ENCODE data around the gene TGFB1I1. TPM values are rescaled to one million over a fixed set of nuclear protein-coding genes. Genes with fewer than 3 reads are reported as not detected.

Gene TGFB1I1
- total RNA-seq, 1 donor, result 1.4 TPM

DNA sequence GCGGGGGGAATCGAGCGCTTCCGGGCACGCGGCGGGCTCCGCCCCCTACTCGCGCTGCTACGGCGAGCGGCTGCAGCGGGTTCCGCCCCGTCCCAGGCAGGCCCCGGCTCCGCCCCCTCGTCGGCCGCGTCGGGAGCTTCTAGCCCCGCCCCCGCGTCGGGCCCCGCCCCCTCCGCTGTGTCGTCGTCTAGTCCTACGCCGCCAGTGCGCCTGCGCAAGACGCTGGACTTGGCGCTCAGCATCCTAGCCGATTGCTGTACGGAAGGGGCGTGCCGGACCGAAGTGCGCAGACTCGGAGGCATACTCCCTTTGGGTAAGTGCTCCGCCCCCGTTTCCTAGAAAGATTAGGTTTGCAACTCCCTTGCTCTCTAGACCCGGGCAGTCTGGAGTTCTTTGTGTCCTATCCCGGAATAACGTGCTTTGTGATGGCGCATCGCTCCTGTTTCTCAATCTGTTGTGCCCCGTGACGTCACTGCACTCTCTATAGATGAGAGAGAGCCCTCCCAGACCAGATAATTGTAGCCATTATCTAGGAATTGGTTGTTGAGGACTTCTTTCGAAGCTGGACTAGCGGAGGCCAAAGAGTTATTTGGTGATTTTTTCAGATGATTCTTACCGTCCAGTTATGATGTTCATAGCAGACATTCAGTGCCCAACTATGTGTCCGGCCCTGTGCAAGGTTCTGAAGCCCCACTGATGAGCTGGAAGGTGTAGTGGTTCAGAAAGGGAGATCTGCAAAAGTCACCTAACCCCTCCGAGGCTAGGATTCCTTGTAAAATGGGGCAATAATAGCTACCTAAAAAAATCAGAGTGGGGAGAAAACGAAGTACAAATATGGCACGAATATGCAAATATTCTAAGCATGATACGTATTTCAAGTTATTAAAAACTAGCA is 12.0 kb upstream of the TGFB1I1 start:
- Histone ChIP-seq H3K4me3 (ENCODE audit: low read length) (peak overlapping the region; percentile 89), H3K9me3 (ENCODE audit: low read depth, low read length) (no peaks in the 10 kb centered on the region), H3K27me3 (ENCODE audit: insufficient read depth, low read length) (no peaks in the 10 kb centered on the region), H3K4me1 (ENCODE audit: insufficient read depth, low read length) (peaks cover 48% of the 10 kb centered on the region)

GRCh38 chr16:31460582-31461002 is 11.4 kb upstream of the TGFB1I1 start:
- no peaks in the 10 kb centered on the region for H3K9me3 ChIP-seq (ENCODE audit: low read depth, low read length)
- no peak overlapping the region for H3K4me3 ChIP-seq (ENCODE audit: low read length)

GRCh38 chr16:31461201-31461920 is 10.6 kb upstream of the TGFB1I1 start:
- H3K4me3 ChIP-seq (ENCODE audit: low read length), result no peak overlapping the region

More at GRCh38 chr16:31460582-31461002, 11.4 kb upstream of the TGFB1I1 start:
- Histone ChIP-seq H3K4me1 (ENCODE audit: insufficient read depth, low read length) (peaks cover 41% of the 10 kb centered on the region), H3K27me3 (ENCODE audit: insufficient read depth, low read length) (no peaks in the 10 kb centered on the region)

DNA sequence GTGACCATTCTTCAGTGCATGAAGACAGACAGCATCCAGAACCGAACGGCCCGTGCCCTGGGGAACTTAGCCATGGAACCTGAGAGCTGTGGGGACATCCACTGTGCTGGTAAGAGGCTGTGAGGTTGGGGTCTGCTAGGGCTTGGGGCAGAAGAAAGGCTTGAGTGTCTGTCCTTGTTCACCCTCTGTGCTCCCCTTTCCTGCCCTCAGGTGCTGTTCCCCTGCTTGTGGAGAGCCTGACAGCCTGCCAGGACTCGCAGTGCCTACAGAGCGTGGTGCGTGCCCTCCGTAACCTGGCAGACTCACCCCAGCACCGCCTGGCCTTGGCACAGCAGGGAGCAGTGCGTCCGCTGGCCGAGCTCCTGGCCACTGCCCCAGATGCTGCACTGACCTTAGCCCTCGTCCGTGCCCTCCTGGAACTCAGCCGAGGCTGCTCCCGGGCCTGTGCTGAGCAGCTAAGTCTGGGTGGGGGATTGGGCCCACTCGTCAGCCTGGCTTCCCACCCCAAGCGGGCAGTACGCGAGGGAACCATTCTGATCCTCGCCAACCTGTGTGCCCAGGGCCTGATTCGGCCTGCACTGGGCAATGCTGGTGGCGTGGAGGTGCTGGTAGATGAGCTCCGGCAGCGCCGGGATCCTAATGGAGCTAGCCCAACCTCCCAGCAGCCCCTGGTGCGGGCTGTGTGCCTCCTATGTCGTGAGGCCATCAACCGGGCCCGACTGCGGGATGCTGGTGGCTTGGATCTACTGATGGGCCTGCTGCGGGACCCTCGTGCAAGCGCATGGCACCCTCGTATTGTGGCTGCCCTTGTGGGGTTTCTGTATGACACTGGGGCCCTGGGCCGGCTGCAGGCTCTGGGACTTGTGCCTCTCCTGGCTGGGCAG is 9.8 kb upstream of the TGFB1I1 start:
- Histone ChIP-seq H3K4me1 (ENCODE audit: insufficient read depth, low read length) (peaks cover 28% of the 10 kb centered on the region), H3K4me3 (ENCODE audit: low read length) (no peak overlapping the region)

More at GRCh38 chr16:31461201-31461920, 10.6 kb upstream of the TGFB1I1 start:
- H3K27me3 ChIP-seq (ENCODE audit: insufficient read depth, low read length), result no peaks in the 10 kb centered on the region
- H3K9me3 ChIP-seq (ENCODE audit: low read depth, low read length), result no peaks in the 10 kb centered on the region
- H3K4me1 ChIP-seq (ENCODE audit: insufficient read depth, low read length), result peaks cover 34% of the 10 kb centered on the region

DNA sequence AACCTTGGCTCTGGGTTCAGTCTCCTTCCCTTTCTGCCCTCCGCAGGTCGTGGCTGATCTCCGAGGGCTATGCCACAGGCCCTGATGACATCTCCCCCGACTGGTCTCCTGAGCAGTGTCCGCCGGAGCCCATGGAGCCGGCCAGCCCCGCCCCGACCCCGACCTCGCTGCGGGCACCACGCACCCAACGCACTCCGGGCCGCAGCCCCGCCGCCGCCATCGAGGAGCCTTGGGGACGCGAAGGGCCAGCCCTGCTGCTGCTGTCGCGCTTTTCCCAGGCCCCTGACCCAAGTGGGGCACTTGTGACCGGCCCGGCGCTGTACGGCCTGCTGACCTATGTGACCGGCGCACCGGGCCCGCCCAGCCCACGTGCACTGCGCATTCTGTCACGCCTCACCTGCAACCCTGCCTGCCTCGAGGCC is 7.6 kb upstream of the TGFB1I1 start:
- H3K4me1 ChIP-seq (ENCODE audit: insufficient read depth, low read length), result peaks cover 17% of the 10 kb centered on the region
- H3K4me3 ChIP-seq (ENCODE audit: low read length), result no peak overlapping the region
- no peaks in the 10 kb centered on the region for H3K9me3 ChIP-seq (ENCODE audit: low read depth, low read length)
- no peaks in the 10 kb centered on the region for H3K27me3 ChIP-seq (ENCODE audit: insufficient read depth, low read length)

More for the DNA sequence above, 9.8 kb upstream of the TGFB1I1 start:
- no peaks in the 10 kb centered on the region for H3K27me3 ChIP-seq (ENCODE audit: insufficient read depth, low read length)
- no peaks in the 10 kb centered on the region for H3K9me3 ChIP-seq (ENCODE audit: low read depth, low read length)

DNA sequence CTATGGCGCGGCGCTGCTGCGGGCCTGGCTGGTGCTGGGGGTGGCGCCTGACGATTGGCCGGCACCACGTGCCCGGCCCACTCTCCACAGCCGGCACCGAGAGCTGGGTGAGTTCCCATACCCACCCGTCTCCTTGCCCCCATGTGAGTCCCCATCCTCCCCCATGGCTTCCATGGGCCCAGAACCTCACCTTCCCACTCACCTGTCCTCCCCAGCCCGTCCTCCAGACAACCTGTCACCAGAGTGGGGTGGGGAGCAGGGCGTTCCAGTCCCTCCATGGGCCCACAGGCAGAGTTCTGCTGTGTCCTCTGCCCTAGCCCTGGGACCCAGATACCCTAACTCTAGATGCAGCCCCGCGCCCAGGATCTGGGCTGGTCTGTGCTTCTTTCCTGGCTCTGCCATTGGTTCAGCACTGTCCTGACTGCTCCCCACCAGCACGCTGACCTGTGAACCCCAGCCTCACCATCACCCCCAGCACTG is 7.1 kb upstream of the TGFB1I1 start:
- Histone ChIP-seq H3K27me3 (ENCODE audit: insufficient read depth, low read length) (no peaks in the 10 kb centered on the region), H3K9me3 (ENCODE audit: low read depth, low read length) (no peaks in the 10 kb centered on the region), H3K4me1 (ENCODE audit: insufficient read depth, low read length) (peaks cover 16% of the 10 kb centered on the region), H3K4me3 (ENCODE audit: low read length) (no peak overlapping the region)

DNA sequence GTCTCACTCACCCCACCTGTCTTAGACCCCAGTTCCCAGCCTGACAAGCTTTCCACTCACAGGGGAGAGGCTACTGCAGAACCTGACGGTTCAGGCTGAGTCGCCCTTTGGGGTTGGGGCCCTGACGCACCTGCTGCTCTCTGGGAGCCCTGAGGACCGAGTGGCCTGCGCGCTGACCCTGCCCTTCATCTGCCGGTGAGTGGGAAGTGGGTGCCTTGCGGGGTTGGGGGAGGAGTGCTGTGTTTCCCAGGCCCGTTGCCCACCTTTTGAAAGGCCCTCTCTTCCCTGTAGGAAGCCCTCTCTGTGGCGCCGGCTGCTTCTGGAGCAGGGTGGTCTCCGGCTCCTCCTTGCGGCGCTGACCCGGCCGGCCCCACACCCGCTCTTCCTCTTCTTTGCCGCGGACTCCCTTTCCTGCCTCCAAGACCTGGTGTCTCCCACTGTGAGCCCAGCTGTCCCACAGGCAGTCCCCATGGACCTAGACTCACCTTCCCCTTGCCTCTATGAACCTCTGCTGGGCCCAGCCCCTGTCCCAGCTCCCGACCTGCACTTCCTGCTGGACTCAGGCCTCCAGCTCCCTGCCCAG is 6.1 kb upstream of the TGFB1I1 start:
- H3K27me3 ChIP-seq (ENCODE audit: insufficient read depth, low read length), result no peaks in the 10 kb centered on the region
- H3K4me1 ChIP-seq (ENCODE audit: insufficient read depth, low read length), result peaks cover 7% of the 10 kb centered on the region
- H3K4me3 ChIP-seq (ENCODE audit: low read length), result no peak overlapping the region
- H3K9me3 ChIP-seq (ENCODE audit: low read depth, low read length), result no peaks in the 10 kb centered on the region

GRCh38 chr16:31466381-31466841 is 5.5 kb upstream of the TGFB1I1 start:
- H3K4me1 ChIP-seq (ENCODE audit: insufficient read depth, low read length), result peaks cover 8% of the 10 kb centered on the region

DNA sequence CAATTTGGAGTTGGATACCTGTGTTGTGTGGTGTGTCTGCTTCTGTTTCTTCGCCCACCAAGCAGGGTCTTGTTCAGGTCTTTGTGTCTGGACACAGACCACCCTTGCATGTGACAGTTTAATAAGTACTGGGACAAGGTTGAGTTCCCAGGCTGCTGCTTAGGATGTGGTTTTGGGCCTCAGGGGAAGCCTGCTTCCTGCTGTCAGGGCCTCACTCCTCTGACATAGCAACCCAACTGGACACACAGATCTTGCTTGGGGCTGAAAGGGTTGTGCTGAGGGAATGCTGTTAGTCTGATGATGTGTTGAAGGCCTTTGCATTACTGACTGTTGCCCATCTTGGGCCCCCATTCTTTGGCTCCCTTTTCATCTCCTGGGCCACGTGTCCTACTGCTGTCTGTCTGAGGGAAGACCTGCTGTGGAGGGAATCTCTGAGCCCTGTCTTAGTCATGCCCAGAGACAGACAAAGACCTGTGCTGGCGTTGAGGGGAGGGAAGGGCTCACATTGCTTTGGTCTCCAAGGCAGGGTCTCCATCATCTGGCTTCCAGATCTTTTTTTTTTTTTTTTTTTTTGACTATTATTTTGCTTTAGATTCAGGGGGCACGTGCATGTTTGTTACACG is 4.7 kb upstream of the TGFB1I1 start:
- peaks cover 15% of the 10 kb centered on the region for H3K4me1 ChIP-seq (ENCODE audit: insufficient read depth, low read length)
- no peak overlapping the region for H3K4me3 ChIP-seq (ENCODE audit: low read length)
- no peaks in the 10 kb centered on the region for H3K9me3 ChIP-seq (ENCODE audit: low read depth, low read length)
- H3K27me3 ChIP-seq (ENCODE audit: insufficient read depth, low read length), result peaks cover 6% of the 10 kb centered on the region

More at GRCh38 chr16:31466381-31466841, 5.5 kb upstream of the TGFB1I1 start:
- H3K9me3 ChIP-seq (ENCODE audit: low read depth, low read length), result no peaks in the 10 kb centered on the region
- no peak overlapping the region for H3K4me3 ChIP-seq (ENCODE audit: low read length)
- peaks cover under 1% of the 10 kb centered on the region for H3K27me3 ChIP-seq (ENCODE audit: insufficient read depth, low read length)

DNA sequence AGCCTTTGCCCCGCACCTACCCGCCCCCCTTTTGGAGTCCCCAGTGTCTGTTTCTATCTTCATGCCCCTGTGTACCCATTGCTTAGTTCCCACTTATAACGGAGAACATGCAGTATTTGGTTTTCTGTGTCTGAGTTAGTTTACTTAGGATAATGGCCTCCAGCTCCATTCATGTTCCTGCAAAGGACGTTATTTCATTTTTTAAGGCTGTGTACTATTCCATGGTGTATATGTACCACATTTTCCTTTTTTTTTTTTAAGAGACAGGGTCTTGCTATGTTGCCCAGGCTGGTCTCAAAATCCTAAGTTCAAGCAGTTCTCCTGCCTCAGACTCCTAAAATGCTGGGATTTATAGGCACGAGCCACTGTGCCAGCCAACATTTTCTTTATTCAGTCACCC is 4.1 kb upstream of the TGFB1I1 start:
- peaks cover 20% of the 10 kb centered on the region for H3K4me1 ChIP-seq (ENCODE audit: insufficient read depth, low read length)
- peaks cover 10% of the 10 kb centered on the region for H3K27me3 ChIP-seq (ENCODE audit: insufficient read depth, low read length)
- H3K4me3 ChIP-seq (ENCODE audit: low read length), result no peak overlapping the region
- no peaks in the 10 kb centered on the region for H3K9me3 ChIP-seq (ENCODE audit: low read depth, low read length)

GRCh38 chr16:31470615-31471014 is 1.3 kb upstream of the TGFB1I1 start:
- no peaks in the 10 kb centered on the region for H3K9me3 ChIP-seq (ENCODE audit: low read depth, low read length)
- H3K4me1 ChIP-seq (ENCODE audit: insufficient read depth, low read length), result peaks cover 20% of the 10 kb centered on the region
- peaks cover 10% of the 10 kb centered on the region for H3K27me3 ChIP-seq (ENCODE audit: insufficient read depth, low read length)
- no peak overlapping the region for H3K4me3 ChIP-seq (ENCODE audit: low read length)

DNA sequence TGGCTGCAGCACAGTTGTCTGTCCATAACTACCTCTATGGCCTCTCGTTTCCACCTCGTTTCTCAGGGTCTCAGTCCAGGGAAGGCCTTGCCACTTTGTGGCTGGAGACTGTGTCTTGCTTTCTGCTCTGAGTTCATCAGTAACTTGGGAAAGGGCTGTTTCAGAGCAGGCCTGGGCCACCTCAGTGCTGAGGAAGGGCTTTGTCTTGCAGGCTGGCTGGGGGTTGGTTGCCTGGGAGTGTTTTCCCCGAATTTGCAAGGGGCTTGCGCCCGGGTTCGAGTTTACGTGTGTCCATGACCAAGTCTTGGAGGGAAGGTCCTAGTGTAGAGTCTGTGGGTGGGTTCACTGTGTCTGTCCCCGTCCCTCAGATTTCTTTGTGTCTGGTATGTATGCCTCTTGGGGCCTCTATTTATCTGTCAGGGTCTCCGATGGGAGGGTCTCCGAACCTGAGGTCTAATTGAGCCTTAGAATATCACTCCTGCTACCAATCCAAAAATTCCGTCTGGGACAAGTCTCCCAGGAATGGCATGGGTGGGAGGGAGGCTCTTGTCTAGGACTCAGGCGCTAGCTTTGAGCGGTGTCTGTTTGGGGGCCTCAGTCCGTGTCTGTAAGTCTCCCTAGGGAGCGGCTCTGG is 594 bp upstream of the TGFB1I1 start:
- Histone ChIP-seq H3K27me3 (ENCODE audit: insufficient read depth, low read length) (peaks cover 10% of the 10 kb centered on the region), H3K9me3 (ENCODE audit: low read depth, low read length) (no peaks in the 10 kb centered on the region), H3K4me3 (ENCODE audit: low read length) (no peak overlapping the region), H3K4me1 (ENCODE audit: insufficient read depth, low read length) (peaks cover 26% of the 10 kb centered on the region)

DNA sequence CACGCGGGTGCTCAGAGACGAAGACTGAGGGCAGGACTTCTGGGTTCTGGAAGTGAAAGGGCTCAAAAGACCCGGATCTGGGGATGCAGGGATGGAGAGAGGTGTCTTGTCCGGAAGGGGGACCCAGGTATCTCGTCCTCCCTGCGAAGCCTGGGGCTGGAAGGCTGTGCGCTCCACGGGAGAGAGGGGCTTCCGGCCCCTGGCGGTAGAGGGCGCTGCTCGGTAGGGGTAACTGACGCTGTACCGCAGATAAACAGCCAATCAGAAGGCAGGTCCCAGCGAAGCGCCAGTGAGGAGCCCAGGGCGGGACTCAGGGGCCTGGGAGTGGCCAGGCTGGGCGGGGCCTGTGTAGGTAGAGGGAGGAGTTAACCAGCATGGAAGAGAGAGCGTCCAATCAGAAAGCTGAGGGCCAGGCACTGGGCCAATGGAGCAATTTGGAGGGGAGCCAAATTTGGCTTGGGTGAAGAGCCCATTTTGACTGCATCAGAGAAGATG is 804 bp downstream of the TGFB1I1 start:
- H3K4me3 ChIP-seq (ENCODE audit: low read length), result no peak overlapping the region

More for the DNA sequence above, 804 bp downstream of the TGFB1I1 start:
- Histone ChIP-seq H3K9me3 (ENCODE audit: low read depth, low read length) (no peaks in the 10 kb centered on the region), H3K4me1 (ENCODE audit: insufficient read depth, low read length) (peaks cover 30% of the 10 kb centered on the region), H3K27me3 (ENCODE audit: insufficient read depth, low read length) (peaks cover 10% of the 10 kb centered on the region)

Measured in mononuclear cell (primary cell).